ENCODE data around the gene TAGLN. TPM values are rescaled to one million over a fixed set of nuclear protein-coding genes. Genes with fewer than 3 reads are reported as not detected.

The TAGLN gene
- polyA plus RNA-seq, 3 donors = 3.6 to 113 (median 4.0) TPM

DNA sequence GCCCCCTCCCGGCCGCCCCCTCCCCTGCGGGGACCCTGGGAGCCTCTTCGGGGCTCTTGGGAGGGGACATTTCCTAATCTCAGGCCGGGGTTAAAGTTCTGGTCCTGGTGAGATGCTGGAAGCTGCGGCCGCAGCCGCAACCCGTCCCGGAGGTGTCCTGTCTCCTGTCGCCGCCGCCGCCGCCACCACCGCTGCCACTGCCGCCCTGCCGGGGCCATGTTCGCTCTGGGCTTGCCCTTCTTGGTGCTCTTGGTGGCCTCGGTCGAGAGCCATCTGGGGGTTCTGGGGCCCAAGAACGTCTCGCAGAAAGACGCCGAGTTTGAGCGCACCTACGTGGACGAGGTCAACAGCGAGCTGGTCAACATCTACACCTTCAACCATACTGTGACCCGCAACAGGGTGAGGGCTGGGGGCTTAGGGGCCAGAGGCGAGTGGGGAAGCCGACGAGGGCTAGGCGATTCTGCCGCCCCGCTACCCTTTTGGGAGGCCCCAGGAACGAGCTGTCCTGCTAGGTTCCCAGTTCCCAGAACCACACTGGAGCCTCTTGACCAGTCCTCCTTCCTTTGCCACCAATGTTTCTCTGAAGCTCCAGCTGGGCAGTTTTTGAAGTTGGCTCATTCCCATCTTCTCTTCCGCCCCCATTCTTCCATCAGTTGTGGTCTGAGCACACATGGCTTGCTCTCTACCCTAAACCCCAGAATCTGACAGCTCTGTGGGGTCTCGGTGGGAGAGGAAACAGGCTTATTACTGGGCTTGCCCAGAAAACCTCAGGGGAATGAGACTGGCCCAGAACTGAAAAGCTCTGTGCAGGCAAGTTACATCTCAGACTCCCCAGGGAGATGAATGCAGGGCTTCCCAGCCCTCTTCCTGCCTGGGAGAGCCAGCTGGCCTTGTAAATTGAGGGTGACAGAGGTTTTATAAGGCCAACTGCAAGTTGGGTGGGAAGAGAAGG, 19.8 kb upstream of the TAGLN start:
- 0% methylated on average over 26 of the region's 39 CpGs for WGBS (ENCODE audit: insufficient coverage)
- H3K27me3 ChIP-seq (ENCODE audit: control insufficient read depth in 2 of 2, insufficient read depth in 2 of 2, low read length in 2 of 2) = no peaks in the 10 kb centered on the region
- peak overlapping the region; percentile 69 to 89 for H3K27ac ChIP-seq (ENCODE audit: low read depth in 1 of 2, low read length in 2 of 2)
- H3K36me3 ChIP-seq (replicated peaks in 1 of 2; ENCODE audit: control insufficient read depth in 1 of 2, insufficient read depth in 2 of 2, low read length in 2 of 2) = peaks cover 19 to 30% of the 10 kb centered on the region in 2 donors
- peak overlapping the region; percentile 71 to 98 (median 82) for H3K4me3 ChIP-seq (replicated peaks in 1 of 3; ENCODE audit: low read depth in 2 of 3, low read length in 3 of 3)
- Mint-ChIP-seq H3K36me3 (peaks cover 28 to 39% of the 10 kb centered on the region in 2 donors), H3K4me3 (peak overlapping the region; percentile 96 to 98), H3K4me1 (peaks cover 26% of the 10 kb centered on the region), H3K9me3 (no peaks in the 10 kb centered on the region), H3K27ac (peak overlapping the region; percentile 87 to 97 (median 92)), H3K27me3 (ENCODE audit: low read depth in 3 of 3) (peaks cover 0 to 4% (median 0%) of the 10 kb centered on the region in 3 donors)
- no peaks in the 10 kb centered on the region for H3K9me3 ChIP-seq (replicated peaks in 1 of 2; ENCODE audit: control insufficient read depth in 1 of 2, insufficient read depth in 1 of 2, low read length in 2 of 2)
- intact Hi-C loops (cut with micrococcal nuclease) = no loop called here
- H4K20me1 ChIP-seq (ENCODE audit: insufficient read depth, low read length) = no peaks in the 10 kb centered on the region
- peaks cover 19% of the 10 kb centered on the region for H3K79me2 ChIP-seq (ENCODE audit: insufficient read depth, low read length)
- TF ChIP-seq, protein P1, sequence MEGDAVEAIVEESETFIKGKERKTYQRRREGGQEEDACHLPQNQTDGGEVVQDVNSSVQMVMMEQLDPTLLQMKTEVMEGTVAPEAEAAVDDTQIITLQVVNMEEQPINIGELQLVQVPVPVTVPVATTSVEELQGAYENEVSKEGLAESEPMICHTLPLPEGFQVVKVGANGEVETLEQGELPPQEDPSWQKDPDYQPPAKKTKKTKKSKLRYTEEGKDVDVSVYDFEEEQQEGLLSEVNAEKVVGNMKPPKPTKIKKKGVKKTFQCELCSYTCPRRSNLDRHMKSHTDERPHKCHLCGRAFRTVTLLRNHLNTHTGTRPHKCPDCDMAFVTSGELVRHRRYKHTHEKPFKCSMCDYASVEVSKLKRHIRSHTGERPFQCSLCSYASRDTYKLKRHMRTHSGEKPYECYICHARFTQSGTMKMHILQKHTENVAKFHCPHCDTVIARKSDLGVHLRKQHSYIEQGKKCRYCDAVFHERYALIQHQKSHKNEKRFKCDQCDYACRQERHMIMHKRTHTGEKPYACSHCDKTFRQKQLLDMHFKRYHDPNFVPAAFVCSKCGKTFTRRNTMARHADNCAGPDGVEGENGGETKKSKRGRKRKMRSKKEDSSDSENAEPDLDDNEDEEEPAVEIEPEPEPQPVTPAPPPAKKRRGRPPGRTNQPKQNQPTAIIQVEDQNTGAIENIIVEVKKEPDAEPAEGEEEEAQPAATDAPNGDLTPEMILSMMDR (IDR thresholded peaks at IDR 0.05) = no peak
- peaks cover 29 to 38% of the 10 kb centered on the region in 2 donors for H3K4me1 ChIP-seq (ENCODE audit: control insufficient read depth in 1 of 2, insufficient read depth in 2 of 2, low read length in 2 of 2)
- DNase-seq = peak in 1 of 3 donors; percentile 28
- peak overlapping the region; percentile 81 for H3K9ac ChIP-seq (ENCODE audit: insufficient read depth, low read length, poor library complexity, severe bottlenecking)
- H2AFZ ChIP-seq (ENCODE audit: insufficient read depth, low read depth, low read length, poor library complexity, severe bottlenecking) = peak overlapping the region; percentile 88
- peak overlapping the region; percentile 89 for H3K4me2 ChIP-seq (replicated peaks; ENCODE audit: extremely low read depth, low read length, poor library complexity, severe bottlenecking)

DNA sequence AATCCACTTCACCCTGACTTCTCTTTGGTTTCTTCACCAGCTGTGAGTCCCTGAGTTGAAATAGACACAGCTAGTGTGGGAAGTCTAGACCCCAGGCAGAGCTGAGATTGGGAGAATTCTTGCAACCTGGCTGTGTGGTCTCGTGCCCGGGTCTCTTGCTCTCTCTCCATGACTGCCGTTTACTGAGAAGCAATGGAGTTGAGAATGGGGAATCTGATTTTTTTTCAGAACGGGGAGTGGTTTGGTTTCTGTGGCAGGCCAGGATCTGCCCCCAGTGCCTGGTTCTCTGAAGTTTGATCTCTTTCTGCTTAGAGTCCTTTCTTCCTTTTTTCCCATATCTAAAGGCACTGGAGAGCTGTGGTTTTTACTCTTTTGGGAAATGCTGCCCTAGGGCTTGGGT, 19.1 kb upstream of the TAGLN start:
- no peak for DNase-seq
- H3K36me3 Mint-ChIP-seq = peaks cover 30 to 40% of the 10 kb centered on the region in 2 donors
- H3K27ac Mint-ChIP-seq = peak overlapping the region; percentile 49 to 97 (median 92)
- peaks cover 0 to 4% (median 0%) of the 10 kb centered on the region in 3 donors for H3K27me3 Mint-ChIP-seq (ENCODE audit: low read depth in 3 of 3)
- peak overlapping the region; percentile 96 to 98 for H3K4me3 Mint-ChIP-seq
- TF ChIP-seq, protein P1 (IDR thresholded peaks at IDR 0.05) = no peak
- WGBS (ENCODE audit: insufficient coverage) = no CpG with 5 or more reads among the region's 4 CpGs
- Histone ChIP-seq H3K4me2 (replicated peaks; ENCODE audit: extremely low read depth, low read length, poor library complexity, severe bottlenecking) (peak overlapping the region; percentile 89), H3K4me1 (ENCODE audit: control insufficient read depth in 1 of 2, insufficient read depth in 2 of 2, low read length in 2 of 2) (peaks cover 33 to 45% of the 10 kb centered on the region in 2 donors), H3K27me3 (ENCODE audit: control insufficient read depth in 2 of 2, insufficient read depth in 2 of 2, low read length in 2 of 2) (no peaks in the 10 kb centered on the region), H3K9me3 (replicated peaks in 1 of 2; ENCODE audit: control insufficient read depth in 1 of 2, insufficient read depth in 1 of 2, low read length in 2 of 2) (no peaks in the 10 kb centered on the region), H3K79me2 (ENCODE audit: insufficient read depth, low read length) (peaks cover 19% of the 10 kb centered on the region), H2AFZ (ENCODE audit: insufficient read depth, low read depth, low read length, poor library complexity, severe bottlenecking) (peak overlapping the region; percentile 88), H3K9ac (ENCODE audit: insufficient read depth, low read length, poor library complexity, severe bottlenecking) (peak overlapping the region; percentile 81), H3K27ac (ENCODE audit: low read depth in 1 of 2, low read length in 2 of 2) (peak overlapping the region; percentile 69 to 89), H3K4me3 (replicated peaks in 1 of 3; ENCODE audit: low read depth in 2 of 3, low read length in 3 of 3) (peak overlapping the region; percentile 71 to 98 (median 82)), H4K20me1 (ENCODE audit: insufficient read depth, low read length) (no peaks in the 10 kb centered on the region), H3K36me3 (replicated peaks in 1 of 2; ENCODE audit: control insufficient read depth in 1 of 2, insufficient read depth in 2 of 2, low read length in 2 of 2) (peaks cover 19 to 34% of the 10 kb centered on the region in 2 donors)
- no peaks in the 10 kb centered on the region for H3K9me3 Mint-ChIP-seq
- intact Hi-C loops (cut with micrococcal nuclease) = loop anchor here (5.0 kb wide), 2 partner anchors 42 to 47 kb away; no protein-coding TSS in a partner anchor
- peaks cover 30% of the 10 kb centered on the region for H3K4me1 Mint-ChIP-seq

Data from CD14-positive monocyte (primary cell).